GM12892 (cell line): ENCODE measurements around the gene ZNF669.
"Not testable (repeated sequence)": the region's sequence is repeated elsewhere in the genome, so short reads cannot be mapped to it uniquely, and the experiment has no call there.

Experiments used
- POLR2A ChIP-seq: IDR thresholded peaks from 2 replicates; pipeline ENCODE4 v1.6.1; 2011; ENCODE audit warnings: low read depth, low read length, control low read depth
- POLR2AphosphoS5 ChIP-seq: IDR thresholded peaks from 2 replicates; pipeline ENCODE4 v1.6.1; 2011; ENCODE audit warnings: low read depth, low read length, control low read depth
- TAF1 ChIP-seq: IDR thresholded peaks from 2 replicates; pipeline ENCODE4 v1.6.1; 2011; ENCODE audit warnings: low read depth, mild to moderate bottlenecking, control low read depth, low read length, borderline replicate concordance

GRCh38 chr1:247127519-247128282 lies 23.5 kb upstream of the ZNF669 start:
- TF ChIP-seq POLR2A, TAF1, POLR2AphosphoS5: not testable (repeated sequence)
